GM18867 (cell line): Measurements from ENCODE around the gene PLEKHG1.

Source experiments
- ATAC-seq: cut with Tn5 transposase; IDR thresholded peaks from one replicate; pipeline ENCODE4 v1.9.1; 2021; ENCODE audit warnings: mild to moderate bottlenecking, moderate library complexity; ENCODE audit not compliant: unreplicated experiment

Gene PLEKHG1

DNA sequence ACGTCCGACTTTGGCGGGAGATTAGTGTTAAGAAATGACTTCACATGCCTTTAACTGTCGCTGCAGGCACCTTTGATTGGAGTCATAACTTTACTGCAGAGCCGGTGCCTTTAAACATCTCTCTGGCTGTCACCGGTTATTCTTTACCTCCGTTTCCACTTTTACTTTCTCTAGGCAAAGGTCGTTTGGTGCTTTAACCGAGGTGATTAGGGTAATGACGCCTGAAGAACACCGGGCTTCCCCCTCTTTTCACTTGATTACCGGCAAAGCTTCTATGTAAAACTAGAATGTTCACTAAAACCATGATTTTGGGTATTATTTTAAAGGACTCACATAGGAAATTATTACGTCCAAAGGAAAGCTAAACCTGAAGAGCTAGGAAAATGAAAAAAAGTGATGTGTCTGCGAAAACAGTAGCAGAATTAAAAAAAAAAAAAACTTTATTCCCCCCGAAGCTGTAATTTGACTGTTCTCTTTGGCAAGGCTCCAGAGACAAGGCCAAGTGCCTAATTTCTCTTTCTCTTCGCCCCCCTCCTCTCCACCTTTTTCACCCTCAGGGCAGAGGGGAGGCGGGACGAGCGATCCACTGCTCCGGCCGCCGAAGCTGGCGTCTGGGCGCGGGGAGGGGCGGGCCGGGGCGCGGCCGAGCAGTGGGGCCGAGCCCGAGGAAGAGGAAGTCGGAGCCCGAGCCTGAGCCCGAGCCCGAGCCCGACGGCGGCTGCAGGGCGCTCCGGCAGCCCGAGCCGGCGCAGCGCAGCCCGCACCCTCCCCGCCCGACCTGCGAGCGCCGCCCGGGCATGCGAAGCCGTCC lies at the start of gene PLEKHG1:
Gene PLEKHG1 (plus strand): TSS at position 687 of the 811 bp plus-strand sequence. CDS start 133,797 bp downstream, outside the sequence.
- ATAC-seq: peak; percentile 86

DNA sequence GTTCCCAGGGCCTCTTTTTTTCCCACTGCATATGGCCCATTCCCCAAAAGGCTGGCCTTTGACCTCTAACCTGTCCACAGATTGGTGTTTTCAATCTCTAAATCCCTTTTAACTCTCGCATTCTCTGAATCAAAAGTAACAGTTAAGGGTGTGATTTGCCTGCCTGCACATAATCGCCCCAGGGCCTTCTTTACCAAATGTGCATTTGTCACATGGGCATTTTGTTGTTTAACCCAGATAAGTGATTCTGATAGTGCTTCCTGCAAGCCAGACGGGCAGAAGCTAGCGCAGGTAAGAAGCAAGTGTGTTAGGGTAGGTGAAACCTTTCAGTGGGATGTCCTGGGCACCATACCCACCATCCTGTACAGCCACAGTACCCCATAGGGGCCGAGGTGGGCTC lies 49.4 kb upstream of the PLEKHG1 start:
- ATAC-seq: no peak

DNA sequence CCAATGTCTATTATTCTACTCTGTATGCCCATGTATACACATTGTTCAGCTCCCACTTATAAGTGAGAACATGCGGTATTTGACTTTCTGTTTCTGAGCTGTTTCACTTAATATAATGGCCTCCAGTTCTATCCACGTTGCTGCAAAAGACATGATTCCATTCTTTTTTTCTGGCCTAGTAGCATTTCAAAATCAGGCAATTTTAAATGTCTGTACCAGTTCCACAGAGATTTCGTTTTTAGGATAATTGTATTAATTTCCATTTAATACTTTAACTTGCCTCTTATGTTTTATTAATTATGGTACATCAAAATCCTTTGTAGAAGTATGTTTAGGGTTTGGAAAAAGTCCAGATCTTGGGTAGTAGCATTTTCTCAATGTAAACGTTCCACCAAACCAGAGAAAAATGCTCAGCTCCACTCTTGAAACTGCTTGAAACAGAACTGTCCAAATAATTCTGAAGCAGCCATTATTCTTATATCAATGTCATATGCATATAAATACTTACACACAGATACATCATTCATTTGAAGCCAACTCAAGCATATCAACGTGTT lies 42.6 kb upstream of the PLEKHG1 start:
- ATAC-seq: no peak

DNA sequence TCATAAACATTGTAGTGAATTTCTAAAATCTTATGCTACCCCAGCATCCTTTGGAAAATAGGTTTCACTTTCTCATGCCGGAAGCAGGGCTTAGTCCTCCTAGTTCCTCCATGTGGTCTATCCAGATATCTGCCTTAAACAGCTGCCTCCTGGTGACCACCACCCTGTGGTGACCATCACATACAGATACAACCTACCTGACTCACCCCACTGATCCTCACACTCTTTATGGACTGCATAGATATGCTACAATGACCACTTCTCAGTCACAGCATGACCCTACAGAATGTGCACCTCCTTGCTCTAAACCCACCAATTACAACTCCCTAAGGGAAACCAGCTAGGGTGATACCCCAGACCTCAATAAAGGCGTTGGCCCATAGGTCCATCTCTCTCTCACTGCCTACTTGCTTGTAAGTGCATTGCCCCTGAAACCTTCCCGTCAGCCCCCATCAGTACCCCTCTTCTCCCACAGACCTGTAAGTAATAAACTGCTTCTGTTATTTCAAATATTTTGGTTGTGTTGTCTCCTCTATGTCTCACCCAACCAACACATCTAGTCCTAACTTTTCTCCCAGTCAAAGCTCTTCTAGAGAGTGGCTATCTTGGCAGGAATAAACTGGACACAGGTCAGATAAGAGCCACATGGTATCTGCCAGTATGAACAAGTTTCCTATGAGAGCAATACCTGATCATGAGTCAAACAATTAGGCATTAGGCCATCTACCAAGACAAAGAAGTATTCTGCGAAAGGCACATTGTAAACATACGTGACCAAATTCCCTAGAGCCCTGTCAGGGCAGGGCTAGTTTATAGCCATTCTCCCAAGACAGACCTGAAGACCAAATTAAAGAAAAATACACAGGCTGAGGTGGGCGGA lies 39.4 kb upstream of the PLEKHG1 start:
- ATAC-seq: no peak

DNA sequence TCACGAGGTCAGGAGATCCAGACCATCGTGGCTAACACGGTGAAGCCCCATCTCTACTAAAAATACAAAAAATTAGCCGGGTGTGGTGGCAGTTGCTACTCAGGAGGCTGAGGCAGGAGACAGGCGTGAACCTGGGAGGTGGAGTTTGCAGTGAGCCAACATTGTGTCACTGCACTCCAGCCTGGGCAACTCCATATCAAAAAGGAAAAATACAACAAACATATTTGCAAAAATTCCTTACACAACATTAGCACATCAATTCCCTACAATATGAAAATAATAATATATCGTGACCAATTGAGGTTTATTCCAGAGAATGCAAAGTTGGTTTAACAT lies 38.8 kb upstream of the PLEKHG1 start:
- ATAC-seq: no peak

DNA sequence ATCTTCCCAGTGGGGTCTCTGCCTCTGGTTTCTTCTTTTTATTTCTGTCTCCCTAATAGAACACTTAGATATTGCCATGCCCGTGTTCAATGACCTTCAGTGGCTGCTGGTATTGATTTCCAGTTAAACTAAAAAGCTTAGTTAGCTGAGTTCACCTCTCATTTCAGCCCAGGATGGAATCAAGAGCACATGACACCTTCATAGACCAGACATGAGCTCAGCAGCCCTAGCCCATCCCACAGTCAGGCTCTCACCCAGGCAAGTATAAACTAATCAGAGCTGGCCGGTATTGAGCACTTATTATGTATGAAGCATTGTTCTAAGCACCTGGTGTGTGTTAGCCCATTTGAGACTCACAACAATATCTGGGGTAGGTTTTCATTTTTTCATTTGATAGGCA lies 33.7 kb upstream of the PLEKHG1 start:
- ATAC-seq: no peak

DNA sequence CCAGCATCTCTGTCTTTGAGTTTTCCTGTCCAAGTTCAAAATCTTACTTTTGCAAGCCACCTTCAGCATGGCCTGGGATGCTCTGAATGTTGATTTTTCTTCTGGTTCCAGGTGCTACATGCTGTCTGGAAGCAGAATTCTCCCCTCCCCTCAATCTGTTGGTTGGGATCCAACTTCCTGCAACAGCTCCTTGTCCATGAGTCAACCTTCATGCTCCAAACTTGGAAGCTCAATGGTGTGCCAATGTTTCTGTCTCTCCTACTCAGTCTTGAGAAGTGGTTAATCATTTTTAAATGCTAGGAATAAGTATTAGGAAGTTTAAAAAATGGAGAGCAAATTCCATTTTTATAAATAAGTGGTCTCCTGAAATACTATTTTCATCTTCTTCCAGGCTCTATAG lies 33.2 kb upstream of the PLEKHG1 start:
- ATAC-seq: no peak

DNA sequence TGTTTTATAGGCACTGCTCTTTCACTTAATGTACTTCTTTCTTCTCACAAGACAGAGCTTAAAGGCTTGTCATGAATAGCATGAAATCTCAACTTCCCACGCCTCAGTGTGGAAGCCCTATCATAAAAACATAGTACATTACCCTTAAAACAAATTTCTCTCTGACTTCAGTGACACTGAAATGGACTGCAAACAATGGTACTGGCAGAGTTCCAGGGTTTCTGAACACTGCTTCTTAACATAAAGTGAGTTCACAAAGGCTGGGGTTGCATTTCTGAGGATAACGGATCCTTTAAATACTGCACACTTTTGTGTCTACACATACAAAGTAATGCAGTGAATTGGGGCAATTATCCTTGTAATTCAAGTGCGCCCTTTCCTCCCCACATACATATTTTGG lies 32.3 kb upstream of the PLEKHG1 start:
- no peak for ATAC-seq

DNA sequence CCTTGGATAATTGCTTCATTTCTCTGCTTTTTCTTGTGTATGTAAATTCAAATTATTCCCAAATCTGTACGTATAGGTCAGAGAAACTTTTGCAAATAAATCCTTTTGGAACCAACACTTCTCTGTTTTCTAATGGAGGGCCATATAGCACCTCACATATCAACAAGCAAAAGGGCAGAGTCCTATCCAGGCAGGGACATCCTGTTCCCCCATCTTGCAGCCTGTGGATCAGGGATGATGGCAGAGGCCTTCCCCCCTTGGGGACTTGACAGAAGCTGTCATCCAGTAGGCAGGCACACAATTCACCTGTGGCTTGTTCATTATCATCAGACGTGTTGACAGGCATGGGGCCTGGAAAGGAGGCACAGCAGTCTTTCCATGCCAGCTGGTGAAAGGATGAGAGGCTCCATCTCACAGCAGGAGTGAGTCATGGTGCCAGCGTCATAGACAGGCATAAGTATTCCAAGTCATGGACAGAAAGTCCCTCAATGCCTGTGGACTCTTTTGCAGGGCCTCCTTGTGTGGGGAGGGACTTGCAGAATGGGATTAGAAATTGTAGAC lies 31.8 kb upstream of the PLEKHG1 start:
- no peak for ATAC-seq

DNA sequence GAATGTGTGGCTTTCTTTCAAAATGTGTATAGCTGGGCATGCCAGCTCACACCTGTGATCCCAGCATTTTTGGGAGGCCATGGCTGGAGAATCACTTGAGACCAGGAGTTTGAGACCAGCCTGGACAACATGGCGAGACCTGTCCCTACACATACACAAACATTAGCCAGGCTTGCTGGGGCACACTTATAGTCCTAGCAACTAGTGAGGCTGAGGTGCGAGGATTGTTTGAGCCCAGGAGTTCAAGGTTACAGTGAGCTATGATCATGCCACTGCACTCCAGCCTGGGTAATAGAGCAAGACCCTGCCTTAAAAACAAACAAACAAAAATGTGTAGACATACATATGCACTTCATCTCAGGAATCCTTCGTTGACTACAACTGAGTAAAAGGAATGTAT lies 31.1 kb upstream of the PLEKHG1 start:
- ATAC-seq: no peak

DNA sequence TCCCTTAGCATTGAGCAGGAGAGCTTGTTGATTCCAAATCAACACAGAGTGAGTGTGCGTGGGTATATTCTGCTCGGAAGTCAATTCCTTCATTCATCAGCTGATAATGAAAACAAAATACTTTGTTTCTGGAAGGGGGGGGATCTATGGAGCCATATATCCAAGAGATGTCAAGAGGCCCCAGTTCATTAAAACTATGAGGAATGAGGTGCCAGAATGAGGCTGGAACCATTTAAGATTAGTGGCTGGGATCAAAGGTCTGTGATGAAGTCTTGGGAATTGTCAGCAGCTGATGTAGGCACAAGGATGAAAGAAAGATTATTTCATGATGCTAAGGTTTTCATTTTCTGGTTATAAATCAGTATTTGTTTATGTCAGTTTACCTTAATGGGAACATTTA lies 30.5 kb upstream of the PLEKHG1 start:
- ATAC-seq: no peak

DNA sequence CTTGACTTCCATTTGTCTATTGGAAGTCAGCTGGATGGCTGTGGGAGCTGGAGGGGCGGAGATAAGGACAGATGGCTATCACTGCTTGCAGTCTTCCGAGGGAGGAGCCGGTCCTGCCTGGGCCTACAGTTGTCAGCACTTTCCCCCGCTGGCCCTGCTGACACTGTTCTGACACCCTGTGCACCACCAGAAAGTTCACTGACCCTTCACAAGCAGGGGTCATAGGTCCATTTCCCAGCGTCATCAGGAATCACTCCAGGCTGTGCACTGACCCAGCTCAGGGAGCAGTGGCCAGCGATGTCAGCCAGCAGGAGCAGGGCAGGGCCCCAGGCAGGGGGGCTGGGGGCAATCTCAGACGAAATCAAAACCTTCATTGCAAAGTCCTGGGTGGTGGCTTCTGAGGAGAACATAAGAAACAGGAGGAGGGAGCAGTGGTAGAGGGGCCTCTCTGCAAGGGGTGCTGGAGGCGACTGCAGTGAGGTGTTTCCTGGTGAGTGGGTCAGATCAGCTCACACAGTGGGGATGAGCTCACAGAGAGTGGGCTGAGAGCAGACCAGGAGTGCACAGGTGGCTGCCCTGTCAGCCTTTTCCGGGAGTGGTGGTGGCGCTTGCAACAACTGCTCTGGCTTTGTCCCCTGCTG lies 26.5 kb upstream of the PLEKHG1 start:
- no peak for ATAC-seq

DNA sequence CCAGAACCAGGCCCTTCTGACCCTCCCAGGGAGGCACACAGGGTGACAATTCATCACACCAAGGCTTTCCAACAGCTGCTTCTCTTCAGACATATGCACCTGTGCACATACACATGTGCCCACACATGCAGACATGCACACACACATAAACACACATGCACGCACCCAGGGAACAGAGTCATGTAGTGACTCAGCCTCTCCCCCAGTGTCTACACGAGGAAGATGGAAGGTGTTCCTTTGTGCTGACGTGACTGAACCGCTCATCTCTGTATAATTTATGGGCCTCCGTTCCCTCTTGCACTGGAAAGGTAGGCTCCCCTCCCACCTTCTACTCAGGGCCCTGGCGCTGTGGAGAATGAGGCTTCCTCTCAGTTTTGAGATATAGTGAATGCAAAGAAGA lies 23.8 kb upstream of the PLEKHG1 start:
- ATAC-seq: no peak

DNA sequence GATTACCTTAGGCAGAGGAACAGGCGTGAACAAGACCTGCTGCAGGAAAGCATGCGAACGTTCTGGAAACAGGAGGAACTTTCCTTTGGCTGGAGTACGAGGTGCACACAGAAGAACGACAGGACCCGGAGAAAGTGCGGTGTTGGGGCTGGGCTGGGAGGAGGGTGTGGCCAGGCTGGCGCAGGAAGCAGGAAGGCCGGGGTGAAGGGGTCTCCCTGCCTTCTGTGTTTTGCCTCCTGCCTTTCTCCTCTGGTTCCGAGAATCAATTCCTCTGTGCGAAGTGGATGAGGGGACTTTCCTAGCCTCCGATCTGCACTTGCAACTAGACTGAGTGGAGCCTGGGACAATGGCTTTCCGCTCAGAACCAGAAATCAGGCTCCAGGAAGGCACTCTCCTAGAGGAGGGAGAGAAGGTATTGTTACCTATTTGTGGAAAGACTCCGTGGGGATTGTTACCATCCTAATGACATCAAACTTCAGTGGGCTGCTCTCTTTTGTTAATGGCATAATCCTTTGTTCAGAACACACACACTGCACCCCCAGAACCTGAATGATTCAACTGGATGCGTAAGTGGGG lies 22.9 kb upstream of the PLEKHG1 start:
- no peak for ATAC-seq

DNA sequence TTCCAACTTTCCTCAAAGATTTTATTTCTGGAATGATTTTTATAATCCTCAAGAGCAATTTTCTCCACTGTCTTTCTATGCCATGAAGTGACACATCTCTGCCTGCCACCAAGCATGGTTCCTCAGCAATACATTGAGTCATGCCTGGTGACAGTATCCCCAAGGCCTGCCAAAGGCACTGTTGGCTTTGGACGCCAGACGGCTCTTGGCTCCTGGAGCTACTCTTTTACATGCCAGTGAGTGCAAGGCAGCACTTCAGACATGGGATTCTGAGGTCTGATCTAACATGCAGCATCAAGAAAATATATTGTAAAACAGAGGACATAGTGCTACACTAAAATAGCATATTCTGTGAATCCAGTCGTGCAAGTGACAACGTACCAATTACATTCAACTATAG lies 20.1 kb upstream of the PLEKHG1 start:
- ATAC-seq: no peak

DNA sequence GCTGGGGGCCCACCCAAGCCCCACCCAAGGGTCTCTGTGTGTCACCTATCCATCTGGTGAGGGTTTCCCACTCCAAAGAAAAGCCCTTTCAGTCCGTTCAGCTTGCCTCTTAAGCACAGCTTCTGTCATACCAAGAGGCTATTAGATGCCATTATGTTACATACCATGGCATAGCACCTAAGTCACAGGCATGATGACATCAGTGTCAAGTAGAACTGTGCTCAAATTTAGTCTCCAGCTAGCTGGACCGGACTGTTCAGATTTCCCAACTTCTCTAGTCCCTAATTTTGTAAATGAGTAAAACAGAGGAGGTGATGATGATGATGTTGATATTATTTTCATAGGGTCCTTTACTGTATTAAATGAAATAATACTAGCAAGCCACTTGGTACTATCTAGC lies 19.2 kb upstream of the PLEKHG1 start:
- no peak for ATAC-seq

DNA sequence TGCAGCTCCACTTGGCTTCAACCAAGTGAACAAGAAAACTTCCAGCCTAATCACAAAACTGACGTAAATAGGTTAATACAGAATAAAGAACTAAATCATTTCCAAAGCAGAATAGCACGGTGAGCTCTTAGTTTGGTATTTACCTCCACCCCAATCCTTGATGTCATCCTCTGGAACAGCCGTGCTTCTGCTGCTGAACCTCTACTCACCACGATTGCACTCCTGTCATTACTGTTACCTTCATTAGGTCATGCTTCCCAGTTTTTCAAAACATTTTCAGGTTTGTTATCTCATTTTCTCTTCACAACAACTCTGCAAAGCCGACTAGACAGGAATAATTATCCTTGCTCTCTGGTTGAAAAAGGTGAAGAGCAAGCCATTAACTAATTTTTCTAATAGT lies 15.6 kb upstream of the PLEKHG1 start:
- no peak for ATAC-seq

DNA sequence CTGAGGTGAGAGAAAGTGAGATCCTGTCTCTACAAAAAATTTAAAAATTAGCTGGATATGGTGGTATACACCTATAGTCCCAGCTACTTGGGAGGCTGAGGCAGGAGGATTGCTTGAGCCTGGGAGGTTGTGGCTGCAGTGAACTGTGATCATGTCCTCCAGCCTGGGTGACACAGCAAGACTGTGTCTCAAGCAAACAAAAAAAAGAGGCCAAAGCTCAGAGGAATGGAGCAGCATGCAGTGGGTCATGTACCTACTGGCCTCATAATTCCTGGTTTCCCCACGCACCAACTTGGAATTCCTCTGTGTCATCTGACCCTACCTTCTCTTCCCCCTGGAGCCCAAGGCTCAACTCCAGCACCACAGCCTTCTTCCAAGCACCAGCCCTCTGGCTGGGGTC lies 15.1 kb upstream of the PLEKHG1 start:
- ATAC-seq: no peak

DNA sequence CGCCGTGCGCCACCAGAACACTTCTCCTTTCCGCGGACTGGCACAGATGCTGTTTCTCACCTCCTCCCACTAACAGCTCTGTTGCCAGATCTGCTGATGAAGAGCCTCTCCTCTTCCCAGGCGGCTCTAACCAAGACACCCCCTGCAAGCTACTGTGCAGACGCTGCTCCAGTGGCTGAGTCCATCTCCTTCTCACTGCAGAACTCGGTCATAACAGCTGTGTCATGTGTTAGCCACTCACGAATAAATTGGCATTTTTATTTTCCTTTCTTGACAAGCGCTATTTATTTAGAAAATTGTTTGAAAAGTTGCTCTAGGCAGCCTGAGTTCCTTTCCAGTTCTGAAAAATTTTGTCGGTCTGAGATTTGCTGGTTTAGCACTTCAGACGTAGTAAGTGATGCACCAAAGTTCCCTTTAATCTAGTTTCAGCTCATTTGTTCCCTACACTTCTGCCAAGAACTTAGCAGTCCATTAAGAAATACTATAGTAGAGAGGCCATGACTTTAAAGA lies 12.8 kb upstream of the PLEKHG1 start:
- no peak for ATAC-seq

DNA sequence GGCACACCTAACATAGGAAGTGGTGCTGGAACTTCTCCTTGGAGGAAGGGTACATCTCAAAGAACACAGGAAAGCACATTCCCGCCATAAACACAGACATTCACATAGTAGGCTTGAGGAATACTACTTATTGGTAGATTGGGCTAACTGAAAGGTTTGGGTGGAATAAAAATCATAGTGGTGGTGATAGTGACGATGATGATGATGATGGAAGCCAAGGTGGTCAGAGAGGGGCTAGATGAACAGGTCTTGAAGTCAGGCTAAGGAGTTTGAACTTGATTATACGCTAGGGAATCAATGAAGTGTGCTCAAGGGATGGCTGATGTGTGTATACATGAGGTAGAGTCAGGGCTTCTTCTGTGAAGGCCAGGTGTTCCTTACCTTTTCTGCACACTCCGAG lies 12.0 kb upstream of the PLEKHG1 start:
- ATAC-seq: no peak
